GM18873 (cell line): ENCODE measurements around the gene RELT.

Experiments
- ATAC-seq: cut with Tn5 transposase; IDR thresholded peaks from one replicate; pipeline ENCODE4 v1.9.1; 2021; ENCODE audit warnings: mild to moderate bottlenecking, moderate library complexity, moderate number of reproducible peaks; ENCODE audit not compliant: unreplicated experiment, low FRiP score

The RELT gene

DNA sequence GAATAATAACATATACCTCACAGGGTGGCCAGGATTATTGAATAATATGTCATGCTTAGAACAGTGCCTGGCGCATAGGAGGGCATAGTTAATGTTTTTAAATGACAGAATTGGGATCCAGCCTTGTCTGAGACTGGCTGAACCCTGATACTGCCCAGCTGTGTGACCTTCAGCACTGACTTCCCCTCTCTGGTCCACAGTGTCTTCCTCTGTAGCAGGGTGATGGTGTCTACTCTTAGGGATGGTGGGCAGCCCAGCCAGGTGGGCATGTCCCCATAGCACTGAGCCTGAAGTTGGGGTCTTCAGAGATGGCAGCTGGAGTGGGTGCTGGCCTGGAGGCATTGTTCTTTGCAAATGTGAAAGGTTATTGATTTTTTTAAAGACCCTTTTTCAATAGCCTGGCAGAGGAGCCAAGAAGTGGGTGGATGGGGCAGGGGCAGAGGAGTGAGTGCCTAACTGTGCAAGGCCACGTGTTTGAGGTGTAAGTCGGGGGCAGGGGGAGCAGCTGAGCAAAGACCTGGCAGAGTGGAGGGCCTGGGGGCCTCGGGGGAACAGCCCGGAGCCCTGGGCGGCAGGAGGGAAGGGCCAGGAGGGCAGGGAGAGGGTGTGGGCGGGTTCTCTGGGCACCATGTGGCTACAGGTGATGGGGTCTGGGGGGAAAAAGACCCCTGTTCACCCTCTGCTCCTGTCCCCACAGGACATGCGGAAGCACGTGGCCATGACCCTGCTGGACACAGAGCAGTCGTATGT lies 29.8 kb upstream of the RELT start:
- no peak for ATAC-seq

DNA sequence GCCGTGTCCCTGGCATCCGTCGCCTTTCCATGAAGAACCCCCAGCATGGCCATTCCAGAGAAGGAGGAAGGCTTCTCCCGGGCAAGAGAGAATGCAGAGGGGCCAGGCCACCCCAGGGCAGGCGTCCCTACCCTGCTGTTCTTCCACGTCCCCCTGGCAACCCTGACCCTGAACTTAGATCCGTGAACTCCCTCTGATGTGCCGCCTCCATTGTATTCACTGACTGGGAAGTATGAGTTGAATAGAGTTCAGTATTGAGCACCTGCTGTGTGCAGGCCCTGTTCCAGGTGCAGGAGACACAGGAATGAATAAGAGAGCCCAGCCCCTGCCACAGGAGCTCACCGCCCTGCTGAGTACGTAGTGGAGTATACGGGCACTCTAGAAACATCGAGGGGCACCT lies 29.1 kb upstream of the RELT start:
- ATAC-seq = no peak

DNA sequence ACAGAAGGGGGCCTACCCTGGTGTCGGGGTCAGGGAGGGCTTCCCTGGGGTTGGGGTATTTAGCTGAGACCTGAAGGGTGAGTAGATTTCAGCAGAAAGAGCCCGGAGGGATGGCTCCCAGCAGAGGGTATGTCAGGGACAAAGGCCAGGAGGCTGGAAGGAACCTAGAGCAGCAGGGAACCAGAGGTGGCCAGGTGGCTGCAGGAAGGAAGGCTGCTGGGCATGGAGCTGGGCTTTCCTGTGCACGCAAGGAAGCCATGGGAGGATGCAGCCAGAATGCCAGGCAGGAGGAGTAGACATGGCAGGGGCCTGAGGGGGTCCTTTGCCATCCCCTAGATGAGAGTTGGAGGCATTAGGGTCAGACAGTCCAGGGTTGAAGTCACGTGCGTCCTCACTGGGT lies 27.4 kb upstream of the RELT start:
- ATAC-seq = no peak

DNA sequence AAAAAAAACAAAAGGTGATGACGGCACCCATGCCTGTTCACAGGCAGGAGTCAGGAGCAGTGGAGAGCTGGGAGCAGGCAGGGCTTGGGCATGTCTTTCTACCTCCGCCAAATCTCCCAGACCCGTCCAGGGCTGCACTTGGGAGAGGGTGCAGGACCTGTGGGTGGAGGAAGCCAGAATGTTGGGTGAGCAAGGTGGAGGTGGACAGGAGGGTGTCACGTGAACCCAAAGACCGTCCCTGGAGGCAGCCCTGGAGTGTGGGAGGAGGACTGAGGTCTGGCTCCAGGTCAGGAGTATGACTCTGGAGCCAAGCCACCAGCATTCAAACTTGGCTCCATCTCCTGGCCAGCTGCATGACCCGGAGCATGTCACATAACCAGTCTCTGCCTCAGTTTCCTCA lies 26.6 kb upstream of the RELT start:
- ATAC-seq = no peak

DNA sequence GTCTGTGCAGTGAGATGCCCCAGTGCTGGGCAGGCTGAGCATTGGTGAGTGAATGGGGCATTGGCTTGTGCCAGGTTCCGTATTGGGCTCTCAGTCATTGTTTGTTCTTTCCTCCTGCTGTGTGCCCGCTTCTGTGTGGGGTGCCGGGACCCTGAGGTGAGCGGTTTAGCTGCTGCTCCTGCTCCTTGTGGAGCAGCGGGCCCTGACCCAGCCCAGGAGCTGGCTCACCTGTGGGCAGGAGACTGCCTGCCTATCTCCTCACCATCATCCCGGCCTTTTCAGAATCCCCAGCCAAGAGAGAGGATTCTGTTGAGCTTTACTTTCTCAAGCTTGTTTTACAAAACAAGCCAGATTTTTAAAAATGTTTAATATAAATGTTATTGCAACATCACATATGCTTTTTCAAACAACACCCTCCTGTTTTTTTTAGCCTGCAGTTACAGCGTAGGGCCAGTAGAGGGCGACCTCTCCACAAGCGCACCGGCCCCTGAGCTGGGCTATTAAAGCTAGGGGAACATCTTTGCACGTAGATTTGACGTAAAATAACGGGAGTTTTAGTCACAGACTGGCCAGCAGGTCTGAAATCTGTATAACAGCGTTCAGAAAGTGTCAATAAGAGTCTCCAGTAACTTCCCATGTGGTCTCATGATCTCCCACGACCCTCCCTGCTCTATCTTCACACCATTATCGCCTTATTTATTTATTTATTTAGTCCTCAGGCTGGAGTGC lies 25.1 kb upstream of the RELT start:
- no peak for ATAC-seq

DNA sequence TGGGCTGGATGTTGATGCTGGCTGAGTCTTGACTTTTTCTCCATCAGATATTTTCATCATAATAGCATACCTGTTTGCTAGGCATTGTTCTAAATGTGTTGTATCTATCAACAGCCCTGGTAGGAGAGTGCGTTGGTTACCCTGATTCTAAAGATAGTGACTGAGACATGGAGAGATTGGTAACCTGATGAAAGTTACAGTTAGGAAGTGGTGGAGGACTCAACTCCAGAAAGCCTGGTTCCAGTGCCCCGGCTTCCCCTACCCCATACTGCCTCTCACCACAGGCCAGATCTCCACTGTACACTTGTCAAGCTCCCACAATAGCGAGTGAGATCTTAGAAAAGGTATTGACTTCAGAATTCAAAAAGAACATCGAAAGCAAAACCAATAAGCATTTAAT lies 22.8 kb upstream of the RELT start:
- ATAC-seq = no peak

DNA sequence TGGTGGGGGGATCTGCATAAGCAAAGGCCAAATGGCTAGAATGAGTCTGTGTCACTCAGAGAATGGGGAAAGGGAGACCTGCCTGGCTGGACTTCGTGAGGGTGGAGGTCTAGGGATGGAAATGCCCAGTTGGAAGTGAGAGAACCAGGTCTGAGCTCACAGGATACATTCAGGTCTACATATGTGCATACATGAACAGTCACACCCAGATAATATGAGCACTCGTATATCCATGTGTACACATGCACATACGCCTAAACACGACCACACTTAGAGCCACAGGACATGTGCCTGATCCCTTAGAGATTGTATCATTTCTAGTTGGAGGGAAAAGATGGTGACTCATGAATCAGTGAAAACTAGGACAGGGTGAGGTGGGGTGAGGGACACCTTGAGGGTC lies 21.1 kb upstream of the RELT start:
- ATAC-seq = no peak

DNA sequence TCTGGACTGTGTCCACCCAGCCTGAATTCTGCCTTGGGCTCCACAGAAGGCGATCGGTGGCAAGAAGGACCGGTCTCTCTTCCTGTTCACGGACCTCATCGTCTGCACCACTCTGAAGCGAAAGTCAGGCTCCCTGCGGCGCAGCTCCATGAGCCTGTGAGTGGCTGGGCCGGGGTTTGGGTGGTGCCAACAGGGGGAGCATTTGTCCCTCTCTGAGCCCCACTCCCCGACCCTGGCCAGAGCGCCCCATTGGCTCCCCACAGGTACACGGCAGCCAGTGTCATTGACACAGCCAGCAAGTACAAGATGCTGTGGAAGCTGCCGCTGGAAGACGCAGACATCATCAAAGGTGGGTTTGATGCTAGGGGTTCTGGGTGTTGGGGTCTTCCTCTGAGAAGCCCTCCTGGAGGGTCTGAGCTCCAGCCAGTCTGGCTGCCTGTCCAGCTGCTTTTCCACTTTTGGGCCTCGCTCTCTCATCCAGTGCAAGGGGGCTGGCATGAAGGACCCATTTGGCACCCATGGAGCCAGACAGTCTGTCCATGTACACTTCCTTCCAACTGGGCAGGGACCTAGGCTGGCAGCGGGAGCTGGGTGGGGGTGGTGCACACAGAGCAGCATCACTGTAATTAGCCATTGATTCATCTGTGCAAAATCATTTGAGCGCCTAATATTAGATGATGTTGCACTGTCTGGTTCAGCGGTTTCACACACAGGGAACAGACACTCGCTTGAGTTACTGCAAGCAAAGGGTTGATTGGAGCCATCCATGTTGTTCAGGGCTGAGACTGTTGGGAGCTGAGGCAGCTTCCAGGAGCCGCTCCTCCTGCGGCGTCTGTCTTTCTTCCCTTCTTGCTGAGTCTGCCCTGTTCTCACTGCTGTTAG lies 19.0 kb upstream of the RELT start:
- ATAC-seq = no peak

DNA sequence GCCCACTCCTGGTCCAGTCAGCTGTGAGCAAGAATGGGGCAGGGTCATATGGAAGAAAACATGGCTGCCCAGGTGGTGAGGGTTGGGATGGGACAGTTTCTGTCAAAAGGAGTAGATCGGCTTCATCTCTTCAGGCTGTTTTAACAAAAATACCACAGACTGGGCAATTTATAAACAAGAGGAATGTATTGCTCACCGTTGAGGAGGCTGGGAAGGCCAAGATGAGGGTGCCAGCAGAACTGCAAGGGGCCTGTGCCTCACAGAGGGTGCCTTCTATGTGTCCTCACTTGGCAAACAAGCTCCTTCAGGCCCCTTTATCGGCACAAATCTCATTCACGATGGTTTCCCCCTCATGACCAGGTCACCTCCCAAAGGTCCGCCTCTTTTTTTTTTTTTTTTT lies 18.1 kb upstream of the RELT start:
- ATAC-seq = no peak

DNA sequence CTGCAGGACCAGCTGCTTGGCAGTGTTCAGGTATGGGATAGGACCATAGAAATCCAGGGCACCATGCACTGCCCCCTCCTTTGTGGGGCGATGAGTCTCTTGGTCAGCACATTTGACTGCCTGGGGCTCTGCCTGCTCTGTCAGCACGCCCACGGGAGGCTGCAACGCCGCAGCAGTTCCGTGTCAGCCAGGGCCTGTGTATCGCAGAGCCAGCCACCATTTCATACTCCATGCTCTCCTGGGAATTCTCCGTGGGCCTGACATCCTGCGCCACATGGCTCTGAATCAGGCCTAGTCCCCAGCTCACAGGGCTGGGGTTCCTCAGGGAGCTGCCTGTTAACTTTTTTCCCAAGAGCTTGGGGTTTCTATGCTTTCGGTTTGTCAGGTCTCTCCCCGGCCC lies 16.9 kb upstream of the RELT start:
- ATAC-seq = no peak

DNA sequence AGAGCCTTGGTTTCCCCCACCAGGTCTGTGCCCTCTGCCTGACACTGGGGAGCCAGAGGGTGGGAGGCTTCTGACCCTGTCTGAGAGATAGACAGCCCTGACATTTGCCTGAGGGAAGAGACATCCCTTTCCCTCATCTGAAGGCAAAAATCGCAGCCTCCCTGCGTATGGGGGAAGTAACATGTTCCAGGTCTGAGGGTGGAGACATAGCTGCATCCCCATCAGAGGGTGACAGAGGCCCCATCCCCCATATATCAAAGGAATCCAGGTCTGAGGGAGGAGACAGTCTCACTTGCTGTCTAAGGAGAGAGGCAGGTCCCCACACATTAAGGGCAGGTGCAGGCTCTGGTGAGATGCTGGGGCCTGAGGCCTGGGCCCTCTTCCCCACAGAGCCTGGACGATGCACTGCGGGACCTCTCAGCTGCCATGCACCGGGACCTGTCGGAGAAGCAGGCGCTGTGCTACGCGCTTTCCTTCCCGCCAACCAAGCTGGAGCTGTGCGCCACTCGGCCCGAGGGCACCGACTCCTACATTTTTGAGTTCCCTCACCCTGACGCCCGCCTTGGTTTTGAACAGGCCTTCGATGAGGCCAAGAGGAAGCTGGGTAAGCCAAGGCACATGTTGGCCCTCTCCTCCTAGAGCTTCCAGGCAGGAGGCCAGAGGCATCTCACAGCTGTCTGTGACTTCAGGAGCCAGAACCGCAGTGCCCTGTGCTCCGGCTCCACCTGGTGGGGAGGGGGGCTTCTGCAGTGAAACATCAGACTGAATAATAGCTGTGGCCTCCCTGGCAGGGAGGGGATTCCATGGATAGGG lies 16.1 kb upstream of the RELT start:
- no peak for ATAC-seq

DNA sequence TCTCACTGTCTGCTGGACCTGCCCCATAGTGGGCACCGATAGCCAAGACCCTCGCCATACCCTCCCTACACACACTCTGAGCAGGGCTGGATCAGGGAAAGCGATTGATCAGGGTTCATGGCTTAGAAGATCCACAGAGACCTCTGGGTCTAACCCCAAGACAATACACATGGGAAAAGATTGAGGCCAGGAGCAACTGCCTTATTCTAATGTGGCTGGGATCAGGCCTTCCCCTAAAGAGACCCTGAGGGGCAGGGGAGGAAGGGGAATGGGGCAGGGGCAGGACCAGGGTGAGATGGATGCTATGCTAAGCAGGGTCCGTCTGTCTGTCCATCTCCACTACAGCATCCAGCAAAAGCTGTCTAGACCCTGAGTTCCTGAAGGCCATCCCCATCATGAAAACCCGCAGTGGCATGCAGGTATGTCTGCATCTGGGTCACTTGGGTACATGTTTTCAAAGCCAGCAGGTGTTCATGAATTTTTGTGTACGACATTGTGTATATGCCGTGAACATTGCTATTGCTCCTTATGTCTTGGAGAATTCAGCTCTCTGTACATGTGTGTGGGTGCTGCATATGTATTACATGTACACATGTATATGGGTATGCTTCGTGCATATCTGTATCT lies 15.3 kb upstream of the RELT start:
- ATAC-seq = no peak

DNA sequence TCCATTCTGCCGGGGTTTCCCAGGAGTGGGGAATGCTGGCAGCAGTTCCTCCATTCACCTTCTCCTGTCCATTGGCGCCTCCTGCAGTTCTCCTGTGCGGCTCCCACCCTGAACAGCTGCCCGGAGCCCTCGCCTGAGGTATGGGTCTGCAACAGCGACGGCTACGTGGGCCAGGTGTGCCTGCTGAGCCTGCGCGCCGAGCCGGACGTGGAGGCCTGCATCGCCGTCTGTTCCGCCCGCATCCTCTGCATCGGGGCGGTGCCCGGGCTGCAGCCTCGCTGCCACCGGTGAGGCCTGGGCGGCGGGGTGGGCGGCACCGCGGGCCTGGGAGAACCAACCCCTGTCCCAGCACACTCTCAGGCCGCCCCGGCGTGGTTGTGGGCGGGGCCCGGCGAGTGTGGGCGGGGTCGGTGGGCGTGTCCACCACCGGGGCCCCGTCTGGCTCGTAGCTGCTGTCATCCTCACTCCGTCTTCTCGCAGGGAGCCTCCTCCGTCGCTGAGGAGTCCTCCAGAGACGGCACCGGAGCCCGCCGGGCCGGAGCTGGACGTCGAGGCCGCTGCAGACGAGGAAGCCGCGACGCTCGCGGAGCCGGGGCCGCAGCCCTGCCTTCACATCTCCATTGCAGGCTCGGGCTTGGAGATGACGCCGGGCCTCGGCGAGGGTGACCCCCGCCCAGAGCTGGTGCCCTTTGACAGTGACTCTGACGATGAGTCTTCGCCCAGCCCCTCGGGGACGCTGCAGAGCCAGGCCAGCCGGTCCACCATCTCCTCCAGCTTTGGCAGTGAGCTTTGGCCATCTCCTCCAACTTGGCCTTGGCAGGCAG lies 14.0 kb upstream of the RELT start:
- ATAC-seq = no peak

DNA sequence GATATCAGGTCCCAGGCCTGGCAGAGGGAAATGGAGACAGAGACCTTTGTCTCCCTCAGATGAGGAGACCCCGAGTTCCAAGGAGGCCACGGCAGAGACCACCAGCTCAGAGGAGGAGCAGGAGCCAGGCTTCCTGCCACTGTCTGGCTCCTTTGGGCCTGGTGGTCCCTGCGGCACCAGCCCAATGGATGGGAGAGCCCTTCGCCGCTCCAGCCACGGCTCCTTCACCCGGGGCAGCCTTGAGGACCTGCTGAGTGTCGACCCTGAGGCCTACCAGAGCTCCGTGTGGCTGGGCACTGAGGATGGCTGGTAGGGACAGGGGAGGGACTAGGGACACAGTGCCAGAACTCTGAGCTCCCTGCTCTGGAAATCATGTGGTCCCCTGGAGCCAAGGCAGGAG lies 13.1 kb upstream of the RELT start:
- ATAC-seq = no peak

DNA sequence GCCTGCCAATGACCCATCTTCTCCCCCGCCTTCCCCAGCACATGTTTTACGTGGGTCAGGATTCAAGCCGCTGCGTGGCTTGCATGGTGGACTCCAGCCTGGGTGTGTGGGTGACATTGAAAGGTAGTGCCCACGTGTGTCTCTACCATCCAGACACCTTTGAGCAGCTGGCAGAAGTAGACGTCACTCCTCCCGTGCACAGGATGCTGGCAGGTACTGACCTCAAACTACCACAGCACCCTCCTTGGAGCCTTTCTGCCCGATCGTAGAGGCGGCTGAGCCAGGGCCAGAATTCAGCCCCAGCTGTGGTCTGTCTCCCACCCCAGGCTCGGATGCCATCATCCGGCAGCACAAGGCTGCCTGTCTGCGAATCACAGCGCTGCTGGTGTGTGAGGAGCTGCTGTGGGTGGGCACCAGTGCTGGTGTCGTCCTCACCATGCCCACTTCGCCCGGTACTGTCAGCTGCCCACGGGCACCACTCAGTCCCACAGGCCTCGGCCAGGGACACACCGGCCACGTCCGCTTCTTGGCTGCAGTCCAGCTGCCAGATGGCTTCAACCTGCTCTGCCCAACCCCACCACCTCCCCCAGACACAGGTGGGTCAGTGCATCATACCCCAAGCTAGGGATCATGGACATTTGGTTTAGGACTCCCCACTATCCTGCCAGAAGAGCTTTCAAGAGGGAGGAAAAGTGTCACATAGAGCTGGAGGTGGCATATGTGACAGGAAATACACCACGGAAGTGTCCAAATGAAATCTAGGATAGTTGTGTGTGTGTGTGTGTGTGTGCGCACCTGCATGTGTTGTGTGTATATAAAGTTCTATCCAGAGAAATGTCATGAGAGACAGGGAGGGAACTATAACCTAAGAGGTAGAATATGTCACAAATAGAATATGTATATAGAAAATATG lies 10.6 kb upstream of the RELT start:
- ATAC-seq = no peak

DNA sequence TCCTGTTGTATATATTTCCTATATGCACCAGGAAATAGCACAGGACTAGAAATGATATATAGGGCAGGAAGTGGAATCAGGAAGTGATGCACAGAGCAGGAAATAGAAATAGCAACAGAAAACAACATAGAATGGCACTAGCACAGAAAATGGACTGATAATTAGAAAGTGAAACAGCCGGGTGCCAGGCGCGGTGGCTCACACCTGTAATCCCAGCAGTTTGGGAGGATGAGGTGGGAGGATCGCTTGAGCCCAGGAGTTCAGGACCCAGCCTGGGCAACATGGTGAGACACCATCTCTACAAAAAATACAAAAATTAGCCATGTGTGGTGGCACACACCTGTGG lies 10.0 kb upstream of the RELT start:
- ATAC-seq = no peak

DNA sequence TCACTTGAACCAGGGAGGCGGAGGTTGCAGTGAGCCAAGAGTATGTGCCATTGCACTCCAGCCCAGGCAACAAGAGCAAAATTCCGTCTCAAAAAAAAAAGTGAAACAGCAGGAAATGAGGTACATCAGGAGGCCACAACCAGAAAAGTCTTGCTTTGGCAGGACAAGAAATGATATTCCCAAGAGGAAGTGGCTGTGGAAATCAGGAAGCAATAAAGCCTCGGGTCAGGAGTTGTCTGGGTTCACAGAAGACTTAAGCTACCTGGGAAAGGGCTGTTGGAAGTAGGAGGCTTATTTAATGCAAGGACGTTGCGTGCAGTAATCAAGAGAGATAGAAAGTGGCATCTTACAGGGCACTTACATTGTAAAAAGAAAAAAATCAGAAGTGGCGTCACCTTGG lies 9.2 kb upstream of the RELT start:
- no peak for ATAC-seq

DNA sequence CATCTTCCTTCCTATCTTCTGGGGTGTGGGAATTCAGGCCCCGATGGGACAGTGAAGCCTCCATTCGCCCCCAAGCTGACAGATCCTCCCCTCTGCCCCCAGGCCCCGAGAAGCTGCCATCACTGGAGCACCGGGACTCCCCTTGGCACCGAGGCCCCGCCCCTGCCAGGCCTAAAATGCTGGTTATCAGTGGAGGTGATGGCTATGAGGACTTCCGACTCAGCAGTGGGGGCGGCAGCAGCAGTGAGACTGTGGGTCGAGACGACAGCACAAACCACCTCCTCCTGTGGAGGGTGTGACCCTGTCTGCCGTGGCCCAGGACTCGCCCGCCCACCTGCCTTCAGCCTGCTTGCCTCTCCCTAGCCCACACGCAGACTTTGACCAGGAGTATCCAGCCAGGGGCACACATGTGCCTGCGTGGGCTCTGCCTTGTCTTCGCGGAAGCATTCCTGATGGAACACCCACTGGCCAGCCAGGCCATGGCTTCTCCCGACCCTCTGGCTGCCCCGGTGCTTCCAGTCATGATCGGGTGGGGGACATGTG lies 8.6 kb upstream of the RELT start:
- ATAC-seq = no peak
